SK-N-SH (cell line): ENCODE data around the gene TRIM15. TPM values are rescaled to one million over a fixed set of nuclear protein-coding genes. Genes with fewer than 3 reads are reported as not detected.

Experiments
- CTCF ChIA-PET: fragments of 300-600, 350-600 bp; formaldehyde crosslinking; extraction: SDS; loops from one replicate; lab custom pipeline; 2021; lab: Yijun Ruan, JAX
- POLR2A ChIA-PET: fragments of 350-600 bp; sonication (Branson Sonifier 250); formaldehyde crosslinking; extraction: SDS; loops from one replicate; lab custom pipeline; 2020; ENCODE audit warnings: antibody characterized with exemption, inconsistent platforms; lab: Yijun Ruan, JAX
- DNase-seq: peaks from one replicate; pipeline ENCODE4 v3.0.0; 2012
- H2AFZ ChIP-seq: fragments of 200-600 bp; sonication (generic); 2 replicates; pipeline ENCODE4 v1.8.1; 2016; ENCODE audit warnings: antibody characterized with exemption, mild to moderate bottlenecking, low read depth
- H3F3A ChIP-seq: fragments of 200-600 bp; sonication (generic); replicated peaks from 2 replicates; pipeline ENCODE3; 2016; ENCODE audit warnings: antibody characterized with exemption, mild to moderate bottlenecking; ENCODE audit not compliant: insufficient read depth
- H3K27ac ChIP-seq, 2 experiments: fragments of 200-500 bp in 1 of 2; fragments of 200-600 bp in 1 of 2; sonication (Bioruptor generic) in 1 of 2; sonication (generic), shearing (Covaris generic) in 1 of 2; 2 replicates each; pipeline versions ENCODE4 v1.5.1 to v1.6.1; 2014 to 2016; ENCODE audit warnings: low read depth in 2 of 2, inconsistent platforms in 1 of 2, low read length in 1 of 2, mild to moderate bottlenecking in 1 of 2, mixed read lengths in 1 of 2
- H3K27me3 ChIP-seq: fragments of 200-600 bp; sonication (generic), shearing (Covaris generic); 2 replicates; pipeline ENCODE4 v1.6.1; 2016; ENCODE audit warnings: mixed run types; ENCODE audit not compliant: insufficient read depth
- H3K36me3 ChIP-seq, 2 experiments: fragments of 200-500 bp in 1 of 2; fragments of 200-600 bp in 1 of 2; sonication (Bioruptor generic) in 1 of 2; sonication (generic) in 1 of 2; replicated peaks in 1 of 2; 2 replicates each; pipeline versions ENCODE3 to v1.5.1; 2014 to 2016; ENCODE audit warnings: low read length in 1 of 2, mild to moderate bottlenecking in 1 of 2; ENCODE audit not compliant: insufficient read depth in 2 of 2, control insufficient read depth in 1 of 2
- H3K4me1 ChIP-seq, 2 experiments: fragments of 200-500 bp in 1 of 2; fragments of 200-600 bp in 1 of 2; sonication (Bioruptor generic) in 1 of 2; sonication (generic), shearing (Covaris generic) in 1 of 2; 2 replicates each; pipeline versions ENCODE4 v1.5.1 to v1.6.1; 2014 to 2016; ENCODE audit warnings: low read depth in 1 of 2, low read length in 1 of 2, mixed run types in 1 of 2; ENCODE audit not compliant: insufficient read depth in 2 of 2, control insufficient read depth in 1 of 2
- H3K4me2 ChIP-seq: fragments of 200-600 bp; sonication (generic), shearing (Covaris generic); 2 replicates; pipeline ENCODE4 v1.6.1; 2017; ENCODE audit warnings: mixed run types
- H3K4me3 ChIP-seq, 2 experiments: fragments of 200-500 bp in 1 of 2; fragments of 200-600 bp in 1 of 2; sonication (Bioruptor generic) in 1 of 2; sonication (generic), shearing (Covaris generic) in 1 of 2; 2 replicates each; pipeline versions ENCODE4 v1.5.1 to v1.8.1; 2014 to 2016; ENCODE audit warnings: low read depth in 2 of 2, inconsistent platforms in 1 of 2, low read length in 1 of 2, mild to moderate bottlenecking in 1 of 2, mixed read lengths in 1 of 2, moderate library complexity in 1 of 2
- H3K79me2 ChIP-seq: fragments of 200-600 bp; sonication (generic); 2 replicates; pipeline ENCODE4 v1.8.1; 2017; ENCODE audit warnings: mild to moderate bottlenecking; ENCODE audit not compliant: insufficient read depth
- H3K9ac ChIP-seq: fragments of 200-600 bp; sonication (generic); 2 replicates; pipeline ENCODE4 v1.6.1; 2017; ENCODE audit warnings: mixed run types
- H3K9me2 ChIP-seq: fragments of 200-600 bp; sonication (generic); 2 replicates; pipeline ENCODE4 v1.6.1; 2017; ENCODE audit warnings: mixed run types
- H3K9me3 ChIP-seq: fragments of 200-600 bp; sonication (generic); 2 replicates; pipeline ENCODE4 v1.6.1; 2017; ENCODE audit warnings: mixed run types, mild to moderate bottlenecking, moderate library complexity
- H4K20me1 ChIP-seq: fragments of 200-600 bp; sonication (generic); 2 replicates; pipeline ENCODE4 v1.6.1; 2017; ENCODE audit warnings: mild to moderate bottlenecking, mixed run types; ENCODE audit not compliant: insufficient read depth
- ELF1 ChIP-seq: IDR thresholded peaks from 2 replicates; pipeline ENCODE4 v1.4.0; 2012
- EZH2phosphoT487 ChIP-seq: fragments of 200-600 bp; sonication (generic); IDR thresholded peaks from 2 replicates; pipeline ENCODE4 v1.6.1; 2017; ENCODE audit warnings: low read depth, mixed run types, mild to moderate bottlenecking, antibody characterized with exemption, moderate library complexity, borderline replicate concordance
- GATA2 ChIP-seq: sonication (generic); formaldehyde crosslinking; IDR thresholded peaks from 2 replicates; pipeline ENCODE4 v1.5.0; 2020; ENCODE audit warnings: mild to moderate bottlenecking, missing genetic modification reagents
- IRF3 ChIP-seq: fragments of 150-350 bp; IDR thresholded peaks from 2 replicates; pipeline ENCODE4 v1.6.1; 2016; ENCODE audit warnings: mild to moderate bottlenecking, low read depth, low read length
- MAX ChIP-seq: IDR thresholded peaks from 2 replicates; pipeline ENCODE4 v1.4.0; 2012; ENCODE audit warnings: low read depth
- NRF1 ChIP-seq: IDR thresholded peaks from 2 replicates; pipeline ENCODE4 v1.6.1; 2012; ENCODE audit warnings: low read depth, mild to moderate bottlenecking, low read length
- PBX3 ChIP-seq: IDR thresholded peaks from 2 replicates; pipeline ENCODE4; 2012
- RAD21 ChIP-seq: IDR thresholded peaks from 2 replicates; pipeline ENCODE4 v1.6.1; 2012; ENCODE audit warnings: mild to moderate bottlenecking, low read length
- RXRA ChIP-seq: IDR thresholded peaks from 2 replicates; pipeline ENCODE4 v1.4.0; 2012; ENCODE audit warnings: low read depth, mild to moderate bottlenecking, borderline replicate concordance
- TAF1 ChIP-seq: IDR thresholded peaks from 2 replicates; pipeline ENCODE4 v1.6.1; 2012; ENCODE audit warnings: low read depth, mild to moderate bottlenecking, low read length, moderate library complexity, borderline replicate concordance
- TEAD4 ChIP-seq: IDR thresholded peaks from 2 replicates; pipeline ENCODE4 v1.4.0; 2012; ENCODE audit warnings: mild to moderate bottlenecking, borderline replicate concordance; ENCODE audit not compliant: insufficient read depth
- WGBS: methylation state at CpG from one replicate; pipeline ENCODE4 v1.1.6; 2017; ENCODE audit warnings: low lambda C conversion rate; 5-methylcytosine and 5-hydroxymethylcytosine counted together
- polyA plus RNA-seq, 3 experiments: library from polyadenylated mRNA; depleted of rRNA; stranded (reverse); fragments of >200 nt; gene quantifications; 2 replicates each; pipeline ENCODE4 v1.2.3, GENCODE V29; 2012
- TF ChIP-seq, protein P1 (sequence below): IDR thresholded peaks from 2 replicates; pipeline ENCODE4 v1.6.1; 2012; ENCODE audit warnings: mild to moderate bottlenecking, low read depth, low read length, moderate library complexity
- TF ChIP-seq, protein P2 (sequence below): fragments of 200-600 bp; sonication (generic); IDR thresholded peaks from 2 replicates; pipeline ENCODE4 v1.6.1; 2017; ENCODE audit warnings: antibody characterized with exemption, mild to moderate bottlenecking, moderate library complexity

Gene TRIM15
- polyA plus RNA-seq, 1 of the 3 experiments (the other 2 are of a cell fraction), result not detected

DNA sequence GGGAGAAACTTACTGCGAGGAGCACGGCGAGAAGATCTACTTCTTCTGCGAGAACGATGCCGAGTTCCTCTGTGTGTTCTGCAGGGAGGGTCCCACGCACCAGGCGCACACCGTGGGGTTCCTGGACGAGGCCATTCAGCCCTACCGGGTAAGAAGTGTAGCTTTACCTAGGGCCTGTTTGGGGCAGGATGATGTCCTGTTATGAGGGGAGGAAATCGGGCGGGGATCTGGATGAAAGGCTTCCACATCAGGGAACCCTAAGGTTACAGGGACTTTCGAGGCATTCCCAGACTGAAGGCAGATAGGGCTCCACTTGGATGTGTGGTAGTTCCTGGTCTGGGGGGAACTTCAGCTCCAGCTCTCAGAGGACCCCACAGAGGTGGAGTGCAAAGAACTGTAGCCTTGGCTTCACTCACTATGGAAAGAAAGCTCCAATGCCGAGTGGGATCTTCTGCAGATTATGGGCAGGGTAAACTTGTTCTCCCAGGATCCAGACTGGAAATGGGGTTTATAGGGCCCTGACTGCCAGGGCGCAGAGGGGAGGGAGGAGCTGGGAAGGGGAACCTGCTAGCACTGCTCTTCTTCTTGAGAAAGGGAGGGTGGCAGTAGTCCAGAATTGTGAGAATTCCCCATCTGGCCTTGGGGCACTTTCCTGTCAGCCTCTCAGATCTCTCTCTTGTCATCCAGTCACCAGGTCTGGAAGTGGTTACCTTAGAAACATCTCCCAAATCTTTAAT is 740 bp downstream of the TRIM15 start:
- no peaks in the 10 kb centered on the region; a peak in 1 of 4 replicates for H3K4me1 ChIP-seq
- no peak overlapping the region for H2AFZ ChIP-seq
- no peak overlapping the region for H3K4me2 ChIP-seq
- POLR2A ChIA-PET, result no interaction called here
- H3K79me2 ChIP-seq, result no peaks in the 10 kb centered on the region
- peaks cover 66% of the 10 kb centered on the region; the same call in 1 of the 2 replicates for H3K27me3 ChIP-seq
- H3K9ac ChIP-seq, result no peak overlapping the region
- no peaks in the 10 kb centered on the region for H3K9me2 ChIP-seq
- no peaks in the 10 kb centered on the region for H3K9me3 ChIP-seq
- WGBS, result 18% methylated on average over 8 of the region's 16 CpGs
- no peaks in the 10 kb centered on the region for H3F3A ChIP-seq
- H3K4me3 ChIP-seq, result no peak overlapping the region
- no peak for DNase-seq
- no peak overlapping the region for H3K27ac ChIP-seq
- H4K20me1 ChIP-seq, result no peaks in the 10 kb centered on the region
- TF ChIP-seq, protein P1, sequence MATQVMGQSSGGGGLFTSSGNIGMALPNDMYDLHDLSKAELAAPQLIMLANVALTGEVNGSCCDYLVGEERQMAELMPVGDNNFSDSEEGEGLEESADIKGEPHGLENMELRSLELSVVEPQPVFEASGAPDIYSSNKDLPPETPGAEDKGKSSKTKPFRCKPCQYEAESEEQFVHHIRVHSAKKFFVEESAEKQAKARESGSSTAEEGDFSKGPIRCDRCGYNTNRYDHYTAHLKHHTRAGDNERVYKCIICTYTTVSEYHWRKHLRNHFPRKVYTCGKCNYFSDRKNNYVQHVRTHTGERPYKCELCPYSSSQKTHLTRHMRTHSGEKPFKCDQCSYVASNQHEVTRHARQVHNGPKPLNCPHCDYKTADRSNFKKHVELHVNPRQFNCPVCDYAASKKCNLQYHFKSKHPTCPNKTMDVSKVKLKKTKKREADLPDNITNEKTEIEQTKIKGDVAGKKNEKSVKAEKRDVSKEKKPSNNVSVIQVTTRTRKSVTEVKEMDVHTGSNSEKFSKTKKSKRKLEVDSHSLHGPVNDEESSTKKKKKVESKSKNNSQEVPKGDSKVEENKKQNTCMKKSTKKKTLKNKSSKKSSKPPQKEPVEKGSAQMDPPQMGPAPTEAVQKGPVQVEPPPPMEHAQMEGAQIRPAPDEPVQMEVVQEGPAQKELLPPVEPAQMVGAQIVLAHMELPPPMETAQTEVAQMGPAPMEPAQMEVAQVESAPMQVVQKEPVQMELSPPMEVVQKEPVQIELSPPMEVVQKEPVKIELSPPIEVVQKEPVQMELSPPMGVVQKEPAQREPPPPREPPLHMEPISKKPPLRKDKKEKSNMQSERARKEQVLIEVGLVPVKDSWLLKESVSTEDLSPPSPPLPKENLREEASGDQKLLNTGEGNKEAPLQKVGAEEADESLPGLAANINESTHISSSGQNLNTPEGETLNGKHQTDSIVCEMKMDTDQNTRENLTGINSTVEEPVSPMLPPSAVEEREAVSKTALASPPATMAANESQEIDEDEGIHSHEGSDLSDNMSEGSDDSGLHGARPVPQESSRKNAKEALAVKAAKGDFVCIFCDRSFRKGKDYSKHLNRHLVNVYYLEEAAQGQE, result no peak
- TF ChIP-seq PBX3 (no peak), RXRA (no peak), IRF3 (no peak), NRF1 (no peak), MAX (no peak), TAF1 (no peak), ELF1 (no peak), EZH2phosphoT487 (no peak), GATA2 (CRISPR knock-in tag) (no peak), TEAD4 (no peak), RAD21 (no peak)
- TF ChIP-seq, protein P2, sequence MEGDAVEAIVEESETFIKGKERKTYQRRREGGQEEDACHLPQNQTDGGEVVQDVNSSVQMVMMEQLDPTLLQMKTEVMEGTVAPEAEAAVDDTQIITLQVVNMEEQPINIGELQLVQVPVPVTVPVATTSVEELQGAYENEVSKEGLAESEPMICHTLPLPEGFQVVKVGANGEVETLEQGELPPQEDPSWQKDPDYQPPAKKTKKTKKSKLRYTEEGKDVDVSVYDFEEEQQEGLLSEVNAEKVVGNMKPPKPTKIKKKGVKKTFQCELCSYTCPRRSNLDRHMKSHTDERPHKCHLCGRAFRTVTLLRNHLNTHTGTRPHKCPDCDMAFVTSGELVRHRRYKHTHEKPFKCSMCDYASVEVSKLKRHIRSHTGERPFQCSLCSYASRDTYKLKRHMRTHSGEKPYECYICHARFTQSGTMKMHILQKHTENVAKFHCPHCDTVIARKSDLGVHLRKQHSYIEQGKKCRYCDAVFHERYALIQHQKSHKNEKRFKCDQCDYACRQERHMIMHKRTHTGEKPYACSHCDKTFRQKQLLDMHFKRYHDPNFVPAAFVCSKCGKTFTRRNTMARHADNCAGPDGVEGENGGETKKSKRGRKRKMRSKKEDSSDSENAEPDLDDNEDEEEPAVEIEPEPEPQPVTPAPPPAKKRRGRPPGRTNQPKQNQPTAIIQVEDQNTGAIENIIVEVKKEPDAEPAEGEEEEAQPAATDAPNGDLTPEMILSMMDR, result no peak
- CTCF ChIA-PET, result interaction anchor here (0.6 to 1.4 kb wide), 3 partner anchors 61 to 698 kb away, joined by 3 to 6 read pairs (median 4); no protein-coding TSS in a partner anchor
- no peaks in the 10 kb centered on the region for H3K36me3 ChIP-seq
